D721Med (cell line): ENCODE measurements around the gene DHFR2.
"Not testable (repeated sequence)": the region's sequence is repeated elsewhere in the genome, so short reads cannot be mapped to it uniquely, and the experiment has no call there.

Source experiments
- DNase-seq: peaks from one replicate; pipeline ENCODE4 v3.0.0; 2011; ENCODE audit warnings: low spot score; ENCODE audit not compliant: insufficient read length
- FAIRE-seq: peaks from 2 replicates; lab custom pipeline; 2011; peaks lifted over from hg19 to GRCh38; lab: Jason Lieb, UNC
- CTCF ChIP-seq: IDR thresholded peaks from 2 replicates; pipeline ENCODE4 v1.5.1; 2012; ENCODE audit warnings: mild to moderate bottlenecking, control low read depth; ENCODE audit not compliant: insufficient read depth; ENCODE audit errors: missing control alignments

The DHFR2 gene

DNA sequence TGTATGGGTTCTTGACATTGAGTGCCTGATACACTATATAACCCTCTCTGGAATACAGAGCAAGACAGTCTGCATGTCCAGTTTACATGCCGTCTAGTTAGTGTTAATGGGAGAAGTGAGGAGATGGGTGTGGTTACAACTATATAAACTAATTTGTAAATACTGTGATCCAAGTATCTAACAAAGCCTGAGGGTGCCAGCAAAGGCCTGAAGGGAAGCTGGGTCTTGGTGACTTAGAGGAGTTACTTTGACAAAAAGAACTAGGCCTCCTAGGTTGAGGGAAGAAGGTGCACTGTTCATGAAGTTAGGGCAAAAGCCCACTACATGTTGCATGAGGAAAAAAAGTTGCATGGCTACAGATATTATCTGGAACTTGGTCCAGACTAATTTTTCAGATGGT, 2.4 kb upstream of the DHFR2 start:
- FAIRE-seq (no peak), DNase-seq (no peak)
- TF ChIP-seq CTCF, result no peak

DNA sequence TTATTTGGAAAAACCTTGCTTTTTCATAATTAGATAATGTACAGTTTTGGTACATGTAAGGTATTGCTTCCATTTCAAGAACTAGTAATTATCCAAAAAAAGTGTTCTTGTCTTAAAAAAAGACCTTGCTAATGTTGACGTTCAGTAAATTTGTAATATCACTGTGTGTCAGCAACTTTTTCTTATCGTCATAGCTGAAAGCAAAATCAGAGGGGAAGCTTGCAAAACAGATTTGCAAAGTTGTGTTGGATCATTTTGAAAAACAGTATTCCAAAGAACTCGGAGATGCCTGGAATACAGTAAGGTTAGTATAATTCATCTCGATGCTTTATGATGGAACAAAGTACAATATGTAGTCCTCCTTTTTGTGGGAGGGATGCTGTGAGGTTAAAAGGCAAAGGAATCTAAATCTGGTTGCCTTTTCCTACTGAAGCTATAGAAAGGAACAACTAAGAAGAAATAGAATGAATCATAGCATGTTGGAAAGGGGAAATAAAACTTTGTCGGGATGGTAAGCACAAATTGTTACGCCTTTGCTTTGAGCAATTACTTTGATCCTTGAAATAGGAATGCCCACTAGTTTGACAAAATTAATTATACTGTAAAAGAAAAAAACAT, 1.6 kb upstream of the DHFR2 start:
- FAIRE-seq (no peak), DNase-seq (no peak)
- no peak for TF ChIP-seq CTCF

DNA sequence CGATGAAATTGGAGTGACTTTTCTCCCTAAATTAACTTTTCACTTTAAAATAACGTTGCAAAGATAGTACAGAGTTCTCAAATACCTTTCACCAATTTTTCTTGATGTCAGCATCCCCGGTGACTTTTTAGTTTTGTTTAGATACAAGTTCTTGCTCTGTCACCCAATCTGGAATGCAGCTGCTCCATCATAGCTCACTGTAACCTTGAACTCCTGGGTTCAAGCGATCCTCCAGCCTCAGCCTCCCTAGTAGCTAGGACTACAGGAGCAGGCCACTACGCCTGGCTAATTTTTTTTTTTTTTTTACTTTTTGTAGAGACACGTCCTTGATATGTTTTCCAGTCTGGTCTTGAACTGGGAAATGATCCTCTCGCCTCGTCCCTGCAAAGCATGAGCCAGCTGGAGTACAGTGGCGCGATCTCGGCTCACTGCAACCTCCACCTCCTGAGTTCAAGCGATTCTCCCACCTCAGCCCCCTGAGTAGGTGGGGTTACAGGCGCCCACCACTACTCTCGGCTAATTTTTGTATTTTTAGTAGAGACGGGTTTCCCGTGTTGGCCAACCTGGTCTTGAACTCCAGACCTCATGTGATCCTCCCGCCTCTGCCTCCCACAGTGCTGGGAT, 892 bp upstream of the DHFR2 start:
- DNase-seq (no peak), FAIRE-seq (no peak)
- TF ChIP-seq CTCF, result no peak

- FAIRE-seq (no peak), DNase-seq (no peak)
- no peak for TF ChIP-seq CTCF
These were observed 1.4 kb downstream of the DHFR2 start for GRCh38 chr3:94061297-94061696.

DNA sequence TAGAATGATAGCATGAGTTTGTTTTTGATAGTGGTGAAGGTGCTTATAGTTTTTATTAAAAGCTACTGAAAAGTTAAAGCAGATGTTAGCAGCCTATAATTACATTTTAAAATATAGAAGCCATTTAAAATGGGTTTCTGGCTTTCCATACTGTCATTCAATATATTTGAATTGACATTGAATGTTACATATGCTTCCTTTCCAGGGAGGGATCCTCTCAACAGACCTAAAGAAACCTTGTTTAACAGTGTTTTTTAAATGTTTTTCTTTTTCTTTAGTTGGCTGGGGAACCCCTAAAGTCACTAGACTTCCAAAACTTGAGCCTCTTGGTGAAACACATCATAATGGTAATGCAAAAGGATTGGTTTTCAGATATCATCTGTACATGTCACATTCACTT, 12.2 kb downstream of the DHFR2 start:
- FAIRE-seq, result no peak
- no peak for DNase-seq
- TF ChIP-seq CTCF, result no peak

DNA sequence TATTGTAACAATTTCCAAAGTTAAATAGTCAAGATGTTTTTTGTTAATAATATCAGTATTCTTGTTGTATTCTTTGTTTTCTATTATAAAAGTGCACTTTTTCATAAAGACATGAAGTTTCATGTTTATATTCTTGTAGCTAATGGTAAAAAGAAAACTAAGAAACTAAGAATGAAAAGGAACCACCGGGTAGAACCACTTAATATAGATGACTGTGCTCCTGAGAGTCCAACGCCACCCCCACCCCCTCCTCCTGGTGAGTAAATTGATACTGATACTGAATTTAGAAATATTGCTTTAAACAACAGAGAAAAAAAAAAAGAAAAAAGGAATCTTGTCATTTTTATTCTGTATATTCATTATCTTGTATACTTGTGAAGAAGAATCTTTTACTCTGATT, 13.4 kb downstream of the DHFR2 start:
- DNase-seq, result no peak
- FAIRE-seq, result no peak
- no peak for TF ChIP-seq CTCF

DNA sequence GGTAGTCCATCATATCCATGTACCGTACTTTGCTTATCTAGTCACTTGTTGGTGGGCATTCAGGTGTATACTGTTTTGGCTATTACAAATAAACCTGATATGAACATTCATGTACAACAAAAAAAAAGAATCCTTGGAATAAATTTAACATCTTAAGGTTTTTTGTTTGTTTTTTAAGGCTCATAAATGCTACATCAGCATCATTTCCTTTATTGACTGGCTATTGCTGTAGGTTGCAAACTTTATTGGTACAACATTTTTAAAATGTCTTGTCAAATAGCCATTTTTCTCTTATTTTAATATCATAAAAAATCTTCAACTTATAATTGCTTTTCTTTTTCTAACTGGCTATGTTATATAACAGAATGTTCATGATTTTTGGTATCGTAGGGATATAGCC, 16.2 kb downstream of the DHFR2 start:
- FAIRE-seq (no peak), DNase-seq (no peak)
- no peak for TF ChIP-seq CTCF

DNA sequence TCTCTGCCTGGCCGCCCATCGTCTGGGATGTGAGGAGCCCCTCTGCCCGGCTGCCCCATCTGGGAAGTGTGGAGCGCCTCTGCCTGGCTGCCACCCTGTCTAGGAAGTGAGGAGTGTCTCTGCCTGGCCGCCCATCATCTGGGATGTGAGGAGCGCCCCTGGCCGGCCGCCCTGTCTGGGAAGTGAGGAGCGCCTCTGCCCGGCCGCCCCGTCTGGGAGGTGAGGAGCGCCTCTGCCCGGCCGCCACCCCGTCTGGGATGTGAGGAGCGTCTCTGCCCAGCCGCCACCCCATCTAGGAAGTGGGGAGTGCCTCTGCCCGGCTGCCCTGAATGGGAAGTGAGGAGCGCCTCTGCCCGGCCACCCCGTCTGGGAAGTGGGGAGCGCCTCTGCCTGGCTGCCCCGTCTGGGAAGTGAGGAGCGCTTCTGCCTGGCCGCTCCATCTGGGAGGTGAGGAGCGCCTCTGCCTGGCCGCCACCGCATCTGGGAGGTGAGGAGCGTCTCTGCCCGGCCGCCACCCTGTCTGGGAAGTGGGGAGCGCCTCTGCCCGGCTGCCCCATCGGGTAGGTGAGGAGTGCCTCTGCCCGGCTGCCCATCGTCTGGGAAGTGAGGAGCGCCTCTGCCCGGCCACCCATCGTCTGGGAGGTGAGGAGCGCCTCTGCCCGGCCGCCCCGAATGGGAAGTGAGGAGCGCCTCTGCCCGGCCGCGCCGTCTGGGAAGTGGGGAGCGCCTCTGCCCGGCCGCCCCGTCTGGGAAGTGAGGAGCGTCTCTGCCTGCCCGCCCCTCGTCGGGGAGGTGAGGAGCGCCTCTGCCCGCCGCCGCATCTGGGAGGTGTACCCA, 18.4 kb downstream of the DHFR2 start:
- not testable (repeated sequence) for DNase-seq, FAIRE-seq
